ENCODE measurements around the gene MCFD2. TPM values are rescaled to one million over a fixed set of nuclear protein-coding genes. Genes with fewer than 3 reads are reported as not detected.

The MCFD2 gene
- total RNA-seq, 2 donors from 2014 or later = 42.2 to 73.7 TPM

- ATAC-seq (no peak), DNase-seq (no peak)
- no peak overlapping the region for H3K4me3 ChIP-seq
- no peaks in the 10 kb centered on the region for H3K9me3 ChIP-seq
- H3K36me3 ChIP-seq (replicated peaks in 1 of 2; ENCODE audit: insufficient read depth in 1 of 2, low read depth in 2 of 2) = no peaks in the 10 kb centered on the region
- H3K27ac ChIP-seq = peak overlapping the region in 1 of 4 donors; percentile 77
- intact Hi-C loops (cut with DNase I) = no loop called here
- peaks cover 17% of the 10 kb centered on the region for H3K4me1 ChIP-seq
- TF ChIP-seq POLR2A (IDR thresholded peaks at IDR 0.05) = no peak
- TF ChIP-seq, protein P1, sequence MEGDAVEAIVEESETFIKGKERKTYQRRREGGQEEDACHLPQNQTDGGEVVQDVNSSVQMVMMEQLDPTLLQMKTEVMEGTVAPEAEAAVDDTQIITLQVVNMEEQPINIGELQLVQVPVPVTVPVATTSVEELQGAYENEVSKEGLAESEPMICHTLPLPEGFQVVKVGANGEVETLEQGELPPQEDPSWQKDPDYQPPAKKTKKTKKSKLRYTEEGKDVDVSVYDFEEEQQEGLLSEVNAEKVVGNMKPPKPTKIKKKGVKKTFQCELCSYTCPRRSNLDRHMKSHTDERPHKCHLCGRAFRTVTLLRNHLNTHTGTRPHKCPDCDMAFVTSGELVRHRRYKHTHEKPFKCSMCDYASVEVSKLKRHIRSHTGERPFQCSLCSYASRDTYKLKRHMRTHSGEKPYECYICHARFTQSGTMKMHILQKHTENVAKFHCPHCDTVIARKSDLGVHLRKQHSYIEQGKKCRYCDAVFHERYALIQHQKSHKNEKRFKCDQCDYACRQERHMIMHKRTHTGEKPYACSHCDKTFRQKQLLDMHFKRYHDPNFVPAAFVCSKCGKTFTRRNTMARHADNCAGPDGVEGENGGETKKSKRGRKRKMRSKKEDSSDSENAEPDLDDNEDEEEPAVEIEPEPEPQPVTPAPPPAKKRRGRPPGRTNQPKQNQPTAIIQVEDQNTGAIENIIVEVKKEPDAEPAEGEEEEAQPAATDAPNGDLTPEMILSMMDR (IDR thresholded peaks at IDR 0.05) = no peak
- no peaks in the 10 kb centered on the region for H3K27me3 ChIP-seq
- 78 to 85% methylated on average over 6 to 7 of the region's 7 CpGs for WGBS, 2 donors
Observed at GRCh38 chr2:46865181-46865970, 50.2 kb downstream of the MCFD2 start.

- H3K36me3 ChIP-seq (replicated peaks in 1 of 2; ENCODE audit: insufficient read depth in 1 of 2, low read depth in 2 of 2) = no peaks in the 10 kb centered on the region
- intact Hi-C loops (cut with DNase I) = no loop called here
- no peaks in the 10 kb centered on the region for H3K9me3 ChIP-seq
- no peak for DNase-seq
- H3K27me3 ChIP-seq = no peaks in the 10 kb centered on the region
- H3K4me3 ChIP-seq = no peak overlapping the region
- peaks cover 17% of the 10 kb centered on the region for H3K4me1 ChIP-seq
- no peak for ATAC-seq
- 91 to 95% methylated on average over 1 of the region's 1 CpG for WGBS, 2 donors
- TF ChIP-seq, protein P1 (IDR thresholded peaks at IDR 0.05) = no peak
- no peak for TF ChIP-seq POLR2A (IDR thresholded peaks at IDR 0.05)
- no peak overlapping the region for H3K27ac ChIP-seq
Observed at GRCh38 chr2:46863882-46864281, 51.7 kb downstream of the MCFD2 start.

DNA sequence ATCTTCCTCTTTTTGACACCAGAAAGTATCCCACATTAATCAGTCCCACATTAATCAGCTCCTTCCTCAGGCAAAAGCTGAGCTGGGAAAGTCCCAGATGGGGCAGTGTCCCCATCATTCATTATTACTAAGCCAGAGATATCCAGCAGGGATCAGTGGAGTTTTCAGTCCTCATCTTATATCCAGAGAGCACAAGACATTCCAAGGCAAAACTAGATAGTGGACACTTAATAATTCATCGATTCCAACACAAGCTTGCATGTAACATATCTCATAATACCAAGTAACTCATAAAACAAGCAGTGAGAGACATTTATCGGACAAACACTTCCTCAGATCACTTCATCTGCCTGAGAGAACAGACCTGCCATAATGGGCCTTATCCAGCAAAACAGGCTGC, 53.1 kb downstream of the MCFD2 start:
- 73 to 87% methylated on average over 2 of the region's 2 CpGs for WGBS, 2 donors
- intact Hi-C loops (cut with DNase I) = no loop called here
- no peaks in the 10 kb centered on the region for H3K36me3 ChIP-seq (replicated peaks in 1 of 2; ENCODE audit: insufficient read depth in 1 of 2, low read depth in 2 of 2)
- H3K27ac ChIP-seq = no peak overlapping the region
- H3K9me3 ChIP-seq = no peaks in the 10 kb centered on the region
- no peak for DNase-seq
- H3K27me3 ChIP-seq = no peaks in the 10 kb centered on the region
- TF ChIP-seq, protein P1 (IDR thresholded peaks at IDR 0.05) = no peak
- TF ChIP-seq POLR2A (IDR thresholded peaks at IDR 0.05) = no peak
- H3K4me1 ChIP-seq = peaks cover 13% of the 10 kb centered on the region
- ATAC-seq = no peak
- H3K4me3 ChIP-seq = no peak overlapping the region

DNA sequence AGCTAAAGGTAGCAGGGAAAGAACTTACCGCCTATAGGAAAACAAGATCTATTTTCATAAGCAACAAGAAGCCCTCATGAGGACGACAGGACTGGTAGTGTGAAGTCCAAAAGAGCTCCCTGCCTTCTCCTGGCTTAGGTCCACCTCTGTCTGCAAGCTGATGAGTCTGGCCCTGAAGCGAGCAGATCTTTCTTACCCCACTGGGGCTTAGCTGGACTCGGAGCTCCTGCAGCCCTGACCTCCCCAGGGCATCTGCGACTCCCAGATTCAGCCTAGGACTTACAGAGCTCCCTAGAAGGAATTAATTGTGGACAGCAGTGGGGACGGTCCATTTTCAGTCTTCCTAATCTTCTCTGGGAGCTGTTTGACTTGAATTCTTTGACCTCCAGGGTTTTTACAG, 53.7 kb downstream of the MCFD2 start:
- Histone ChIP-seq H3K27me3 (no peaks in the 10 kb centered on the region), H3K9me3 (no peaks in the 10 kb centered on the region), H3K4me1 (peaks cover 7% of the 10 kb centered on the region), H3K4me3 (no peak overlapping the region), H3K27ac (no peak overlapping the region), H3K36me3 (replicated peaks in 1 of 2; ENCODE audit: insufficient read depth in 1 of 2, low read depth in 2 of 2) (no peaks in the 10 kb centered on the region)
- ATAC-seq (no peak), DNase-seq (no peak)
- TF ChIP-seq, protein P1 (IDR thresholded peaks at IDR 0.05) = no peak
- no peak for TF ChIP-seq POLR2A (IDR thresholded peaks at IDR 0.05)
- intact Hi-C loops (cut with DNase I) = no loop called here
- WGBS, 2 donors = 71 to 75% methylated on average over 3 to 6 of the region's 6 CpGs

DNA sequence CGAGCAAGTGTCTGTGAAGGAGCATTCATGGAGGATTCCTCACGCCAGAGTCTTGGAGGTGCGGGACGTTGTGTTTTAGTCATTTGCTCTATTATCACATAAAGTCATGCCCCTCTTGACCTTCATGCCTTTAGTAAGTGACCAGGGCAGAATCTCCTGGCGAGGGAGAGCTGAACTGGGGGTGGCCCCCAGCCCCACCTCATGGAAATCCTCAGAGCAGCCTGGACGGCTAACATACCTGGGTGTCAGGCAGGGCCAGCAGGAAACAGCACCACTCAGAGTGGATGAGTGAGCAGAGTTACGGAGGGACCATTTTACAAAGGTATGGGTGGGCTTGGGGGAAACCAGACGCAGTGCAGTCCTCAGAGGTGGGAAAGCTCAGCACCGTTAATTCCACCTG, 56.1 kb downstream of the MCFD2 start:
- Histone ChIP-seq H3K36me3 (replicated peaks in 1 of 2; ENCODE audit: insufficient read depth in 1 of 2, low read depth in 2 of 2) (no peaks in the 10 kb centered on the region), H3K27ac (no peak overlapping the region), H3K27me3 (no peaks in the 10 kb centered on the region), H3K4me3 (no peak overlapping the region), H3K9me3 (no peaks in the 10 kb centered on the region), H3K4me1 (no peaks in the 10 kb centered on the region)
- WGBS, 2 donors = 93 to 95% methylated on average over 9 of the region's 9 CpGs
- TF ChIP-seq, protein P1 (IDR thresholded peaks at IDR 0.05) = no peak
- TF ChIP-seq POLR2A (IDR thresholded peaks at IDR 0.05) = no peak
- ATAC-seq (no peak), DNase-seq (no peak)
- intact Hi-C loops (cut with DNase I) = no loop called here

All from body of pancreas (tissue), 4 donors.